Transverse colon (tissue), 4 donors: ENCODE results near the gene CDC20. TPM values are rescaled to one million over a fixed set of nuclear protein-coding genes. Genes with fewer than 3 reads are reported as not detected.

Experiments
- DNase-seq: peaks from one replicate; pipeline ENCODE4 v3.0.0-alpha.2; 2019
- H3K27ac ChIP-seq, 4 donors: fragments of 200-600 bp; sonication (generic); 2 replicates each; pipeline ENCODE4 v1.5.1; 2016 to 2018; ENCODE audit warnings: inconsistent platforms in 4 of 4
- H3K27me3 ChIP-seq: fragments of 200-600 bp; sonication (generic); 2 replicates; pipeline ENCODE4 v1.5.1; 2017; ENCODE audit warnings: inconsistent platforms
- H3K36me3 ChIP-seq, 4 donors: fragments of 200-600 bp; sonication (generic); 2 replicates each; pipeline ENCODE4 v1.5.1; 2017 to 2019; ENCODE audit warnings: inconsistent platforms in 4 of 4
- H3K4me1 ChIP-seq, 4 donors: fragments of 200-600 bp; sonication (generic); 2 replicates each; pipeline ENCODE4 v1.5.1; 2017 to 2020; ENCODE audit warnings: inconsistent platforms in 4 of 4
- H3K4me3 ChIP-seq, 4 donors: fragments of 200-600 bp; sonication (generic); 1 replicate in 1 of 4; 2 replicates in 3 of 4; pipeline versions ENCODE4 v1.5.1 to v1.6.1; 2017 to 2019; ENCODE audit warnings: inconsistent platforms in 4 of 4
- H3K9me3 ChIP-seq, 2 donors: fragments of 200-600 bp; sonication (generic); 2 replicates each; pipeline ENCODE4 v1.5.1; 2017 to 2019; ENCODE audit warnings: inconsistent platforms in 2 of 2
- CTCF ChIP-seq, 5 experiments: fragments of 200-600 bp in 3 of 5; fragments of 450-650 bp in 2 of 5; sonication (generic) in 3 of 5; IDR thresholded peaks; 1 replicate in 2 of 5; 2 replicates in 3 of 5; pipeline ENCODE4 v1.5.1; 2016 to 2017; ENCODE audit warnings: antibody characterized with exemption in 5 of 5, inconsistent platforms in 3 of 5, mild to moderate bottlenecking in 2 of 5, moderate library complexity in 1 of 5
- EP300 ChIP-seq: sonication (generic); formaldehyde crosslinking; IDR thresholded peaks from one replicate; pipeline ENCODE4 v1.6.1; 2017; ENCODE audit warnings: antibody characterized with exemption, low read depth
- POLR2A ChIP-seq: fragments of 450-650 bp; IDR thresholded peaks from one replicate; pipeline ENCODE4 v1.6.1; 2016; ENCODE audit warnings: antibody characterized with exemption, mild to moderate bottlenecking, moderate library complexity
- POLR2AphosphoS5 ChIP-seq, 3 donors: sonication (generic); formaldehyde crosslinking; IDR thresholded peaks; one replicate each; pipeline ENCODE4 v1.6.1; 2016; ENCODE audit warnings: antibody characterized with exemption in 3 of 3
- WGBS, 2 donors: methylation state at CpG; one replicate each; pipeline ENCODE4 v1.1.5; 2018; ENCODE audit warnings: low coverage in 1 of 2; 5-methylcytosine and 5-hydroxymethylcytosine counted together
- in situ Hi-C, 4 donors: fragments of 200-750 bp; cut with MboI; loops; one replicate each; pipeline versions ENCODE4 v1.15.0 to v1.15.1; 2017; ENCODE audit warnings: low sequenced_read_pairs in 3 of 4, low pct_ligation_motif_present in 1 of 4, low pct_unique_long_range_greater_than_20kb in 1 of 4
- intact Hi-C: fragments of 100-400 bp; cut with DNase I; formaldehyde crosslinking; loops from one replicate; pipeline ENCODE4 v1.15.1; 2023; ENCODE audit warnings: low total_unique reads
- total RNA-seq, 4 donors: library from RNA; depleted of rRNA; stranded (reverse); fragments of >200 nt; gene quantifications; one replicate each; pipeline ENCODE4 v1.1.0, GENCODE V29; 2016

The CDC20 gene
- total RNA-seq, 4 donors from 2014 or later: 2.9 to 38.4 (median 4.5) TPM; not detected in 1

- in situ Hi-C loops (no loop called here), intact Hi-C loops (no loop called here)
- DNase-seq: no peak
- H3K36me3 ChIP-seq: peaks cover 0 to 39% (median 15%) of the 10 kb centered on the region in 4 donors
- H3K27ac ChIP-seq: peak overlapping the region in 1 of 4 donors; percentile 14
- H3K9me3 ChIP-seq: no peaks in the 10 kb centered on the region
- no peaks in the 10 kb centered on the region for H3K27me3 ChIP-seq
- TF ChIP-seq EP300 (no peak), CTCF (IDR thresholded peaks at IDR 0.05) (no peak), POLR2A (no peak), POLR2AphosphoS5 (IDR thresholded peaks at IDR 0.05) (no peak)
- no peak overlapping the region for H3K4me3 ChIP-seq
- 74 to 79% methylated on average over 2 to 3 of the region's 3 CpGs for WGBS, 2 donors
- H3K4me1 ChIP-seq: no peaks in the 10 kb centered on the region
These were observed 22.8 kb downstream of the CDC20 start for GRCh38 chr1:43381612-43382011.

- intact Hi-C loops (no loop called here), in situ Hi-C loops (no loop called here)
- WGBS, 2 donors: 67 to 69% methylated on average over 1 to 6 of the region's 6 CpGs
- DNase-seq: no peak
- H3K4me1 ChIP-seq: no peaks in the 10 kb centered on the region
- peak overlapping the region in 1 of 4 donors; percentile 14 for H3K27ac ChIP-seq
- peaks cover 0 to 43% (median 16%) of the 10 kb centered on the region in 4 donors for H3K36me3 ChIP-seq
- no peaks in the 10 kb centered on the region for H3K9me3 ChIP-seq
- H3K27me3 ChIP-seq: no peaks in the 10 kb centered on the region
- H3K4me3 ChIP-seq: no peak overlapping the region
- no peak for TF ChIP-seq CTCF (IDR thresholded peaks at IDR 0.05)
- no peak for TF ChIP-seq EP300
- no peak for TF ChIP-seq POLR2AphosphoS5 (IDR thresholded peaks at IDR 0.05)
- TF ChIP-seq POLR2A: no peak
These were observed 23.4 kb downstream of the CDC20 start for GRCh38 chr1:43382027-43382779.

GRCh38 chr1:43383449-43383848, 24.7 kb downstream of the CDC20 start:
- WGBS, 2 donors: 80 to 91% methylated on average over 1 to 2 of the region's 2 CpGs
- H3K4me3 ChIP-seq: no peak overlapping the region
- H3K27me3 ChIP-seq: no peaks in the 10 kb centered on the region
- in situ Hi-C loops: no loop called here
- no peaks in the 10 kb centered on the region for H3K9me3 ChIP-seq
- H3K4me1 ChIP-seq: peaks cover 2 to 10% (median 9%) of the 10 kb centered on the region in 4 donors
- TF ChIP-seq POLR2A: no peak
- peak in 2 of 5 experiments; percentile 3 to 17 for TF ChIP-seq CTCF (IDR thresholded peaks at IDR 0.05)
- intact Hi-C loops: no loop called here
- no peak overlapping the region for H3K27ac ChIP-seq
- no peak for DNase-seq
- H3K36me3 ChIP-seq: peaks cover 0 to 46% (median 16%) of the 10 kb centered on the region in 4 donors

GRCh38 chr1:43386676-43387075, 27.9 kb downstream of the CDC20 start:
- Histone ChIP-seq H3K9me3 (no peaks in the 10 kb centered on the region), H3K4me1 (peaks cover 14 to 28% (median 25%) of the 10 kb centered on the region in 4 donors), H3K4me3 (no peak overlapping the region), H3K36me3 (peaks cover 0 to 46% (median 16%) of the 10 kb centered on the region in 4 donors), H3K27me3 (no peaks in the 10 kb centered on the region), H3K27ac (no peak overlapping the region)
- no peak for DNase-seq
- intact Hi-C loops: no loop called here
- TF ChIP-seq POLR2A (no peak), EP300 (no peak), CTCF (IDR thresholded peaks at IDR 0.05) (no peak), POLR2AphosphoS5 (IDR thresholded peaks at IDR 0.05) (no peak)
- in situ Hi-C loops: no loop called here
- WGBS, 2 donors: 92% methylated on average over 6 of the region's 6 CpGs; no CpG with 5 or more reads in 1 of the 2 donors
